HepG2 (cell line): ENCODE results near the gene PFKFB2. TPM values are rescaled to one million over a fixed set of nuclear protein-coding genes. Genes with fewer than 3 reads are reported as not detected.

Source experiments
- HMGA1 ChIP-seq: sonication (generic); formaldehyde crosslinking; conservative IDR thresholded peaks from 2 replicates; pipeline ENCODE4 v1.4.0; 2020; ENCODE audit warnings: missing genetic modification reagents
- ZMAT3 ChIP-seq: sonication (generic); formaldehyde crosslinking; conservative IDR thresholded peaks from 2 replicates; pipeline ENCODE4 v1.7.0; 2021; ENCODE audit warnings: missing genetic modification reagents
- polyA plus RNA-seq, 8 experiments: library from polyadenylated mRNA; depleted of rRNA in 3 of 8; stranded (reverse) in 7 of 8; unstranded in 1 of 8; fragments of >200 nt; fragmentation: Illumina TruSeq in 4 of 8; extraction: Trizol in 4 of 8; gene quantifications; 2 replicates each; pipeline versions ENCODE4 v1.2.1 to v1.2.3, GENCODE V29; 2011 to 2016; ENCODE audit warnings: low read depth in 4 of 8, missing spikeins in 1 of 8, mixed read lengths in 1 of 8; ENCODE audit not compliant: insufficient read depth in 1 of 8
- total RNA-seq, 5 experiments: library from RNA; depleted of rRNA; stranded (reverse); fragments of >200 nt; fragmentation: Illumina TruSeq; extraction: Trizol; gene quantifications; 2 replicates each; pipeline ENCODE4 v1.2.3, GENCODE V29; 2016; ENCODE audit warnings: low read depth in 1 of 5
- TF ChIP-seq, protein P1 (sequence below): sonication (generic); formaldehyde crosslinking; IDR thresholded peaks from 2 replicates; pipeline ENCODE4 v1.4.0; 2020; ENCODE audit warnings: missing genetic modification reagents
- TF ChIP-seq, protein P2 (sequence below): sonication (generic); formaldehyde crosslinking; IDR thresholded peaks from 2 replicates; pipeline ENCODE4 v1.5.0; 2020; ENCODE audit warnings: mild to moderate bottlenecking, missing genetic modification reagents

The PFKFB2 gene
- total and polyA plus RNA-seq, 2 of the 13 experiments (the other 11 are each of a cell fraction or from before 2014, with no cell fraction given) = 4.6 to 10.6 TPM

DNA sequence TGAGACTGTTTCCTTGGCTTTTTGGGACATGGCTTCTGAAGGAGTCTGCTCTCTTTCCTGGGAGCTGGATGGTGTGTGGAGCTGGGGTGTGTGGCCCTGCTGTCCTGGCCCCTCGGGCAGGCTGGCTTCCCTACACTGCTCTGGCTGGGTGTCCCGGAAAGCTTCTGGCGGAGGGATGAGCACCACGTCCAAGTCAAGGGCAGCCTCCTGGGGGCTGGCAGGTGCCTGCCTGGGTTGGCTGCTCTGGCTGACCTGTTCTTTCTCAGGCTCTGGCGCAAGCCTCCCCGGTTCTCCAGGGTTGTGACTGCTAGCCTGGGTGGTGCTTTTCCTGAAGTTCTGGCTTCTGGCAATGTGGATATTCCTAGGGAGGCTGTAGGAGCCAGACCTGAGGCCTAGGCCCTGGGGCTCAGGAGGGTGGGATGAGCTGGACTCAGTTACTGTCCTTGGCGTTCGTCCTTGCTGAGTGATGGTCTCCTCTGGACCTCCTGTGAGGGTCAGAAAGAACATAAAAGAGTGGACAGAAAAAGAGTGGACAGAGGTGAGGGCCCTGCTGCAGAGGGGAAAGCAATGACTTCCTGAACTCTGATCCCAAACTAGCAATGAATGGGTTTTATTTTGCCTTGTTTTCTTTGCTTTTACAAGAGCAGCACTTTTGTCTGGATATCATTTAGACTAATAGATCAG, 29.9 kb upstream of the PFKFB2 start (continued):
- TF ChIP-seq, protein P1, sequence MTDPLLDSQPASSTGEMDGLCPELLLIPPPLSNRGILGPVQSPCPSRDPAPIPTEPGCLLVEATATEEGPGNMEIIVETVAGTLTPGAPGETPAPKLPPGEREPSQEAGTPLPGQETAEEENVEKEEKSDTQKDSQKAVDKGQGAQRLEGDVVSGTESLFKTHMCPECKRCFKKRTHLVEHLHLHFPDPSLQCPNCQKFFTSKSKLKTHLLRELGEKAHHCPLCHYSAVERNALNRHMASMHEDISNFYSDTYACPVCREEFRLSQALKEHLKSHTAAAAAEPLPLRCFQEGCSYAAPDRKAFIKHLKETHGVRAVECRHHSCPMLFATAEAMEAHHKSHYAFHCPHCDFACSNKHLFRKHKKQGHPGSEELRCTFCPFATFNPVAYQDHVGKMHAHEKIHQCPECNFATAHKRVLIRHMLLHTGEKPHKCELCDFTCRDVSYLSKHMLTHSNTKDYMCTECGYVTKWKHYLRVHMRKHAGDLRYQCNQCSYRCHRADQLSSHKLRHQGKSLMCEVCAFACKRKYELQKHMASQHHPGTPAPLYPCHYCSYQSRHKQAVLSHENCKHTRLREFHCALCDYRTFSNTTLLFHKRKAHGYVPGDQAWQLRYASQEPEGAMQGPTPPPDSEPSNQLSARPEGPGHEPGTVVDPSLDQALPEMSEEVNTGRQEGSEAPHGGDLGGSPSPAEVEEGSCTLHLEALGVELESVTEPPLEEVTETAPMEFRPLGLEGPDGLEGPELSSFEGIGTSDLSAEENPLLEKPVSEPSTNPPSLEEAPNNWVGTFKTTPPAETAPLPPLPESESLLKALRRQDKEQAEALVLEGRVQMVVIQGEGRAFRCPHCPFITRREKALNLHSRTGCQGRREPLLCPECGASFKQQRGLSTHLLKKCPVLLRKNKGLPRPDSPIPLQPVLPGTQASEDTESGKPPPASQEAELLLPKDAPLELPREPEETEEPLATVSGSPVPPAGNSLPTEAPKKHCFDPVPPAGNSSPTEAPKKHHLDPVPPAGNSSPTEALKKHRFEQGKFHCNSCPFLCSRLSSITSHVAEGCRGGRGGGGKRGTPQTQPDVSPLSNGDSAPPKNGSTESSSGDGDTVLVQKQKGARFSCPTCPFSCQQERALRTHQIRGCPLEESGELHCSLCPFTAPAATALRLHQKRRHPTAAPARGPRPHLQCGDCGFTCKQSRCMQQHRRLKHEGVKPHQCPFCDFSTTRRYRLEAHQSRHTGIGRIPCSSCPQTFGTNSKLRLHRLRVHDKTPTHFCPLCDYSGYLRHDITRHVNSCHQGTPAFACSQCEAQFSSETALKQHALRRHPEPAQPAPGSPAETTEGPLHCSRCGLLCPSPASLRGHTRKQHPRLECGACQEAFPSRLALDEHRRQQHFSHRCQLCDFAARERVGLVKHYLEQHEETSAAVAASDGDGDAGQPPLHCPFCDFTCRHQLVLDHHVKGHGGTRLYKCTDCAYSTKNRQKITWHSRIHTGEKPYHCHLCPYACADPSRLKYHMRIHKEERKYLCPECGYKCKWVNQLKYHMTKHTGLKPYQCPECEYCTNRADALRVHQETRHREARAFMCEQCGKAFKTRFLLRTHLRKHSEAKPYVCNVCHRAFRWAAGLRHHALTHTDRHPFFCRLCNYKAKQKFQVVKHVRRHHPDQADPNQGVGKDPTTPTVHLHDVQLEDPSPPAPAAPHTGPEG (CRISPR knock-in tag) = no peak
- no peak for TF ChIP-seq ZMAT3 (CRISPR knock-in tag)
- no peak for TF ChIP-seq HMGA1 (CRISPR knock-in tag)
- TF ChIP-seq, protein P2, sequence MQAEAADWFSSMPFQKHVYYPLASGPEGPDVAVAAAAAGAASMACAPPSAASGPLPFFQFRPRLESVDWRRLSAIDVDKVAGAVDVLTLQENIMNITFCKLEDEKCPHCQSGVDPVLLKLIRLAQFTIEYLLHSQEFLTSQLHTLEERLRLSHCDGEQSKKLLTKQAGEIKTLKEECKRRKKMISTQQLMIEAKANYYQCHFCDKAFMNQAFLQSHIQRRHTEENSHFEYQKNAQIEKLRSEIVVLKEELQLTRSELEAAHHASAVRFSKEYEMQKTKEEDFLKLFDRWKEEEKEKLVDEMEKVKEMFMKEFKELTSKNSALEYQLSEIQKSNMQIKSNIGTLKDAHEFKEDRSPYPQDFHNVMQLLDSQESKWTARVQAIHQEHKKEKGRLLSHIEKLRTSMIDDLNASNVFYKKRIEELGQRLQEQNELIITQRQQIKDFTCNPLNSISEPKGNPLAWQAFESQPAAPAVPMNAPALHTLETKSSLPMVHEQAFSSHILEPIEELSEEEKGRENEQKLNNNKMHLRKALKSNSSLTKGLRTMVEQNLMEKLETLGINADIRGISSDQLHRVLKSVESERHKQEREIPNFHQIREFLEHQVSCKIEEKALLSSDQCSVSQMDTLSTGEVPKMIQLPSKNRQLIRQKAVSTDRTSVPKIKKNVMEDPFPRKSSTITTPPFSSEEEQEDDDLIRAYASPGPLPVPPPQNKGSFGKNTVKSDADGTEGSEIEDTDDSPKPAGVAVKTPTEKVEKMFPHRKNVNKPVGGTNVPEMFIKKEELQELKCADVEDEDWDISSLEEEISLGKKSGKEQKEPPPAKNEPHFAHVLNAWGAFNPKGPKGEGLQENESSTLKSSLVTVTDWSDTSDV = no peak
